Activated CD4-positive, alpha-beta T cell treated with anti-CD3 and anti-CD28 coated beads for 4 hours (primary cell): ENCODE data around the gene OPN1MW3.
"Not testable (repeated sequence)": the region's sequence is repeated elsewhere in the genome, so short reads cannot be mapped to it uniquely, and the experiment has no call there.

Experiments
- DNase-seq, 2 donors: peaks; one replicate each; pipeline ENCODE4 v3.0.0-alpha.2; 2020

OPN1MW3 gene

DNA sequence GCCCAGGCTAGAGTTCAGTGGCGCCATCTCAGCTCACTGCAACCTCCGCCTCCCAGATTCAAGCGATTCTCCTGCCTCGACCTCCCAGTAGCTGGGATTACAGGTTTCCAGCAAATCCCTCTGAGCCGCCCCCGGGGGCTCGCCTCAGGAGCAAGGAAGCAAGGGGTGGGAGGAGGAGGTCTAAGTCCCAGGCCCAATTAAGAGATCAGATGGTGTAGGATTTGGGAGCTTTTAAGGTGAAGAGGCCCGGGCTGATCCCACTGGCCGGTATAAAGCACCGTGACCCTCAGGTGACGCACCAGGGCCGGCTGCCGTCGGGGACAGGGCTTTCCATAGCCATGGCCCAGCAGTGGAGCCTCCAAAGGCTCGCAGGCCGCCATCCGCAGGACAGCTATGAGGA, at the start of gene OPN1MW3:
Gene OPN1MW3 (plus strand): TSS at position 301 of the 400 bp plus-strand sequence. CDS start 38 bp downstream, at position 339.
- DNase-seq, result not testable (repeated sequence)

DNA sequence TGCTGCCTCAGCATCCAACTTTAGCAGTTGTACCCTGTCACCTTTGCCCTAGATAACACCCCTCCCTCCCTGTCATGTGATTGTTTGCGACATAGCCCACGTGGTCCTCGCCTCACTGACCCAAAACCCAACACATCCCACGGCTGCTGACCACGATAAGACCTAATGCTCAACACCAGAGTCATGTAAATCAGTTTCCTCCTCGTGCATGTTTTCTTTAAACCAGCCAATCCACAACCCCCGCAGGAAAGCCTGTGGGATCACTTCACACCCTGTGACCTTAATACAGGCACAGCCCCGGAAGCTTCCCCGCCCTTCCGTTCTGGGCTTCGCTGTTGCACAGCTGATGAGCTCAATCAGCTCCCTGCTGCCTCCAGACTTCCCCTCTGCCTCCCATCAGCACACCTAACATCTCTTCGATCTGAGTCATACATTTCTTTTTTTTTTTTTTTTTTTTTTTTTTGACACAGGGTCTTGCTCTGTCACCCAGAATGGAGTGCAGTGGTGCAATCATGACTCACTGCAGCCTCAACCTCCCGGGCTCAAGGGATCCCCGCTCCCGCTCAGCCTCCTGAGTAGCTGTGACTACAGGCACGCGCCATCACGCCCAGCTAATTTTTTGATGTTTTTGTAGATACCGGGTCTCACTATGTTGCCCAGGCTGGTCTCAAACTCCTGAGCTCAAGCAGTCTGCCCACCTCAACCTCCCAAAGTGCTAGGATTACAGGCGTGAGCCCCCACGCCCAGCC, 47.5 kb upstream of the OPN1MW3 start:
- DNase-seq, result not testable (repeated sequence)

DNA sequence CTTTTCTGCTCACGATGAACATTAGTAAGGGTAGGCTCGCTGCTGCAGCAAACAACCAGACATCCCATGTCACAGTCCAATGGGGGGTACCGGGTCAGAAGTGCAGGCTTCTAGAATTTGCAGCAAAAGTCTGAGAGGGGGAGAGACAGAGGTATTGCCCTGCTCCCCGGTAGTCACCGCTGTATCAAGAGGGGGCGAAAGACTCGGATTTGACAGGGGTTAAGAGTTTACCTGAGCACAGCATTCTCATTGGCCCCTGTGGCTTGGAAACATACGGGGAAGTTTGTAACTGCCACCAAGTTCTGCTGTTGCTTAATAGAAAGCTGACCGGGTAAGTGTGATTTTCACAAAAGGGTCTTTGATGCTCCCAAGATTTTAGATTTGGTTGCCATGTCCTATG, 46.3 kb upstream of the OPN1MW3 start:
- not testable (repeated sequence) for DNase-seq

DNA sequence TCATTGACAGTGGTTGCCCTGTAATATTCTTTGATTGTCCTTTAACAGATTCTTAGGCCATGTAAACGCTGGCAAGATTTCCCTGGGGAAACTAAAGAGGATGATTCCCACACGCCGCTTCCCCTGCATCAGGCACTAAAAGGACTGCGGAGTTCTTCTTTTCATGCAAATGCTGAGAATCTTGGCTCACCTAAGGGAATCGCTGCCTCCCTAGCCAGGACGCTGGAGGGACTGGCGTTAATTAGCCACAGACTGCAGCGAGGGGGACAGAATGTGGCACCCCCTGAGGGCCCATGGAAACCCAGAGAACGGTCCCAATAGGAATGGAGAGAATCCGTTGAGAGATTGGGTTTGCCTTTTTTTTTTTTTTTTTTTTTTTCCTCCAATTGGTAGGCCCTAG, 45.9 kb upstream of the OPN1MW3 start:
- DNase-seq, result not testable (repeated sequence)

DNA sequence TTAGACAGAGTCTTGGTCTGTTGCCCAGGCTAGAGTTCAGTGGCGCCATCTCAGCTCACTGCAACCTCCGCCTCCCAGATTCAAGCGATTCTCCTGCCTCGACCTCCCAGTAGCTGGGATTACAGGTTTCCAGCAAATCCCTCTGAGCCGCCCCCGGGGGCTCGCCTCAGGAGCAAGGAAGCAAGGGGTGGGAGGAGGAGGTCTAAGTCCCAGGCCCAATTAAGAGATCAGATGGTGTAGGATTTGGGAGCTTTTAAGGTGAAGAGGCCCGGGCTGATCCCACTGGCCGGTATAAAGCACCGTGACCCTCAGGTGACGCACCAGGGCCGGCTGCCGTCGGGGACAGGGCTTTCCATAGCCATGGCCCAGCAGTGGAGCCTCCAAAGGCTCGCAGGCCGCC, 37.9 kb upstream of the OPN1MW3 start, which contains the start of gene OPN1MW2:
Gene OPN1MW2 (plus strand): TSS at position 301 of the 400 bp plus-strand sequence. CDS start 60 bp downstream, at position 361.
- not testable (repeated sequence) for DNase-seq

DNA sequence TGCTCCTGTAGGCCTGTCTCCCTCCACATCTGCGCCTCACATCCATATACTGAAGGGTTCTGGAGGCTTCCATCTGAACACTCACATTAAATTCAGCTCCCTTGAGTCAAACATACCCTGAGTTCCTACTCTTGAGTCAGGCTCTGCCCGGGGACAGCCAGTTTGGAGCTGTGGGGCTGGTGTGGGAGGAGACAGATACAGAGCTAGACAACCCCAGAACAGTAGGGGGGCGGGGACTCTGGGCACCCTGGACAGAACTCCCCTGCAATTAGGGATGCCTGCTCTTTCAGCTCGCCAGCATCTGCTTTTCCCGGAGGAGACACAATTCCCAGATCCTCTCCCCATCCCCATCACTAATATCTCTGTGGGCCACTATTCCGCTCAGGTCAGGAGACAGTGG, 32.1 kb upstream of the OPN1MW3 start:
- not testable (repeated sequence) for DNase-seq

DNA sequence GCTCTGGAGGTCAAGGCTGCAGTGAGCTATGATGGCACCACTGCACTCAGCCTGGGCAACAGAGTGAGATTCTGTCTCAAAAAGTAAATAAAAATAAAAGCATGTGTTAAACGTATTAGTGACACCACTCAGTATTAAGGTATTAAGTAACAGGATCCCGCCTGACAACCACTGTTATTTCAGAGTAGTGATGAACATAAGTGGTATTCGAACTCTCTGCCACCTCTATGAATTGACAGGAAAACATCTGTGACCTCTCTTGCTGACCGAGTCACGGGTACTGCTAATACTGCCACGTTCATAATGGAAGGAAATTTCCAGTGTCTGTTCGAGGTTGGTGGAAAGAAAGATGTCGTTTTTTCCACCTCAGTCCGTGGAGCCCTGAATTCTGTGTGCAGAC, 30.7 kb upstream of the OPN1MW3 start:
- not testable (repeated sequence) for DNase-seq

DNA sequence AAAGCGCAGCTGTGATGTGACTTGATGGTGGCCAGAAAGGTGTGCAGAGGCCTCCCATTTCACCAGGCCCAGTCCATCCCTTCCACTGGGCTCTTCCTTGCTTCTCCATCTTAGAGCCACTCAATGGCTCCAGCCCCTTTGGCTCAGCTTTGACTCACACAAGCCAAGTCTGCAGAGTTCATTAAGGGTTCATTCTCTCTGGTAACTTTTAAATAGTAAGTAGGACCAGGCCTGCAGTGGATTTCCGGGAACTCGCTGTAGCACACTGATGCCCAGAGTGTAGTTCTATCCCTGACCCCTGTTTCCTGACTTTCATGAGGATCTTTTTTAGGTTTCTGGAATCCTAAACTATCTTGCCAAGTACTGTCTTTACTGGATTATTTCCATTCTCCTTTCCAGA, 25.9 kb upstream of the OPN1MW3 start:
- not testable (repeated sequence) for DNase-seq

DNA sequence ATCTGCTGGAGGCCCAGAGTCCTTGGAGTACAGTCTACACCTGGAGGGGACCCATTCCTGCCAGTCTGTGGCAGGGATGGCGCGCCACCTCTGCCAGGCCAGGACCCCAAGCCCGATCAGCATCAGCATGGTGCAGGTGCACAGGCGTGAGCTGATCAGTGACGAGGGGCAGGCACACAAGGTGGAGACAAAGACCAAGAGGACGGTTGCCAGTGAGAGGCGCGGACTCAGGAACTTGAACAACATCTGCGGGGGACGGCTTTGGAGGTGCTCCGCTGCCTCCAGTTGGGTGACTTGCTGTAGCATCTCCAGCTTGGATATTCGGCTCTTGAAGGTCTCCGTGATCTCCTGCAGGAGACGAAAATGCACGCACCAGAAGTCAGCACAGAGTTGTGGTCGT, 23.8 kb upstream of the OPN1MW3 start:
- DNase-seq, result not testable (repeated sequence)

DNA sequence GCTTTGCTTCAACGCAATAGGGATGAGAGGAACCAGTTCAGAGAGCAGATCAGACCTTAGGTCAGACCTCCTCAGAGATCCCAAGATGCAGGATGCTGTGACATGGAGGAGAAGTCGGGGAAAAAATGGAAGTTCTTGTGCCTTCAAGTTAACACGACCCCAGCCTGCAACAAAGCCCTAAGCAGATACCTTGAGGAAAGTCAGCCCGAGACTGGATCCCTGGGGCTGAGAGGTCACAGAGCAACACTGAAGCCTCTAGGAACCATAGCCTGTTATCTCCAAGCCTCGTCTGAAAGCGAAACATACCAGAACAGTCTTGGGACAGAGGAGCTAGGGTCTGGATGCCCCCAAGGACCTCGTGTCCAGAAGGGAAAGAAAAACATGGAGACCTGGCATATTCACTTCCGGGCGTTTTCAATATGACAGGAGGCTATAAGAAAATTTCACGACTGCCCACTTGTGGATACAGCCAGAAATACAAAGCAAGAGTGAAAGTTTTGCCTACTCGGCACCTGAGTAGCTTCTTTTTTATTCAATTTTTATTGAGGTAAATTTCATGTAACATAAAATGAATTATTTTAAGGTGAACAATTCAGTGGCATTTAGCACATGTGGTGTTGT, 18.3 kb upstream of the OPN1MW3 start:
- DNase-seq, result not testable (repeated sequence)

DNA sequence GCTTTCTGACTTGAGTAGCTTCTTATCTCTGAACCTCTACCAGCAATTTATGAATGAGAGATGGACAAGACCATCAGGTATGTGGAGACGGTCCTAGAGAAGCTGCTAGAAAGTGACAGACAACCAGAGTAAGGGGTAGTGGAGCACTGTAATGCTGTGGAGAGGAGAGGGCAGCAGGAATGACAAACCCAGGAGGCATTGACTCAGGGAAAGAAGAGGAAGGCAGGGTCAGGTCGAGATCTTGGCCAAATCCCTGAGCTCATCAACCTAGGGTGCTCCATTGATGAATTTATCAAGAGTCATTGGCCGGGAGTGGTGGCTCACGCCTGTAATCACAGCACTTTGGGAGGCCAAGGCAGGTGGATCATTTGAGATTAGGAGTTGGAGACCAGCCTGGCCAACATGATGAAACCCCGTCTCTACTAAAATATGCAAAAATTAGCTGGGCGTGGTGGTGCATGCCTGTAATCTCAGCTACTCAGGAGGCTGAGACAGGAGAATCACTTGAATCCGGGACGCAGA, 17.3 kb upstream of the OPN1MW3 start:
- DNase-seq, result not testable (repeated sequence)

DNA sequence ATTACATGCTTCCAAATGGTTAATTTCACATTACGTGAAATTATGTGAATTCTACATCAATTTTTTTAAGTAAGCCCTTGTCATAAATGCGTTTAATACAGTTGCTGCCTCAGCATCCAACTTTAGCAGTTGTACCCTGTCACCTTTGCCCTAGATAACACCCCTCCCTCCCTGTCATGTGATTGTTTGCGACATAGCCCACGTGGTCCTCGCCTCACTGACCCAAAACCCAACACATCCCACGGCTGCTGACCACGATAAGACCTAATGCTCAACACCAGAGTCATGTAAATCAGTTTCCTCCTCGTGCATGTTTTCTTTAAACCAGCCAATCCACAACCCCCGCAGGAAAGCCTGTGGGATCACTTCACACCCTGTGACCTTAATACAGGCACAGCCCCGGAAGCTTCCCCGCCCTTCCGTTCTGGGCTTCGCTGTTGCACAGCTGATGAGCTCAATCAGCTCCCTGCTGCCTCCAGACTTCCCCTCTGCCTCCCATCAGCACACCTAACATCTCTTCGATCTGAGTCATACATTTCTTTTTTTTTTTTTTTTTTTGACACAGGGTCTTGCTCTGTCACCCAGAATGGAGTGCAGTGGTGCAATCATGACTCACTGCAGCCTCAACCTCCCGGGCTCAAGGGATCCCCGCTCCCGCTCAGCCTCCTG, 9.9 kb upstream of the OPN1MW3 start:
- DNase-seq, result not testable (repeated sequence)

DNA sequence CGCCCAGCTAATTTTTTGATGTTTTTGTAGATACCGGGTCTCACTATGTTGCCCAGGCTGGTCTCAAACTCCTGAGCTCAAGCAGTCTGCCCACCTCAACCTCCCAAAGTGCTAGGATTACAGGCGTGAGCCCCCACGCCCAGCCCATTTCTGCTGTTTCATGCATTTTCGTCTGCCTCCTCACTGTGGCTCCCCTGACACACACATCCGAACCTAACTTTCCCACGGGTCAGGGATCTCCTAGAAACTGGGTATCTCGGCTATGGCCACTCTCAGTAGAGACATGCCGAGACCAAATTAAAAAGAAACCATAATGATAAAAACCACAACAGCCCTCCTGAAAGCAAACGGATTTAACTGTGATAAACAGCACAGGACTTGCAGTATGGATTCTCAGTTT, 9.3 kb upstream of the OPN1MW3 start:
- not testable (repeated sequence) for DNase-seq

DNA sequence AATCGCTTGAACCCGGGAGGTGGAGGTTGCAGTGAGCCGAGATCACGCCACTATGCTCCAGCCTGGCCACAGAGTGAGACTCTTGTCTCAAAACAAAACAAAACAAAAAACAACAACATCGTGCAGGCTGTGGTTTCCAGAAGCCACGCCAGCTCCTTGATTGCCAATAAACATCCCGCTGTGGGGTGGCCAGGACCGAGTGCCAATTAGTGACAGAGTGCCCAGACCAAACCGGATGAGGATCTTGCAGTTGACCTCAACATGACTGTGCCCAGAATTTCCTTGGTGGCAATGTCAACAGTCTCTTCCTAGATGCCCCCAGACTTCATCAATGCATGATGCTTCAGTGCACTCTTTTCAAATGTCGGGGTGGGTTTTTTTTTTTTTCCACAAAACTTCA, 1.3 kb downstream of the OPN1MW3 start:
- DNase-seq, result not testable (repeated sequence)

DNA sequence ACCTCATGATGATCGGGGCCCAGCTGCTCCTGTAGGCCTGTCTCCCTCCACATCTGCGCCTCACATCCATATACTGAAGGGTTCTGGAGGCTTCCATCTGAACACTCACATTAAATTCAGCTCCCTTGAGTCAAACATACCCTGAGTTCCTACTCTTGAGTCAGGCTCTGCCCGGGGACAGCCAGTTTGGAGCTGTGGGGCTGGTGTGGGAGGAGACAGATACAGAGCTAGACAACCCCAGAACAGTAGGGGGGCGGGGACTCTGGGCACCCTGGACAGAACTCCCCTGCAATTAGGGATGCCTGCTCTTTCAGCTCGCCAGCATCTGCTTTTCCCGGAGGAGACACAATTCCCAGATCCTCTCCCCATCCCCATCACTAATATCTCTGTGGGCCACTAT, 5.7 kb downstream of the OPN1MW3 start:
- DNase-seq, result not testable (repeated sequence)

DNA sequence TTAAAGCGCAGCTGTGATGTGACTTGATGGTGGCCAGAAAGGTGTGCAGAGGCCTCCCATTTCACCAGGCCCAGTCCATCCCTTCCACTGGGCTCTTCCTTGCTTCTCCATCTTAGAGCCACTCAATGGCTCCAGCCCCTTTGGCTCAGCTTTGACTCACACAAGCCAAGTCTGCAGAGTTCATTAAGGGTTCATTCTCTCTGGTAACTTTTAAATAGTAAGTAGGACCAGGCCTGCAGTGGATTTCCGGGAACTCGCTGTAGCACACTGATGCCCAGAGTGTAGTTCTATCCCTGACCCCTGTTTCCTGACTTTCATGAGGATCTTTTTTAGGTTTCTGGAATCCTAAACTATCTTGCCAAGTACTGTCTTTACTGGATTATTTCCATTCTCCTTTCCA, 11.9 kb downstream of the OPN1MW3 start:
- not testable (repeated sequence) for DNase-seq

DNA sequence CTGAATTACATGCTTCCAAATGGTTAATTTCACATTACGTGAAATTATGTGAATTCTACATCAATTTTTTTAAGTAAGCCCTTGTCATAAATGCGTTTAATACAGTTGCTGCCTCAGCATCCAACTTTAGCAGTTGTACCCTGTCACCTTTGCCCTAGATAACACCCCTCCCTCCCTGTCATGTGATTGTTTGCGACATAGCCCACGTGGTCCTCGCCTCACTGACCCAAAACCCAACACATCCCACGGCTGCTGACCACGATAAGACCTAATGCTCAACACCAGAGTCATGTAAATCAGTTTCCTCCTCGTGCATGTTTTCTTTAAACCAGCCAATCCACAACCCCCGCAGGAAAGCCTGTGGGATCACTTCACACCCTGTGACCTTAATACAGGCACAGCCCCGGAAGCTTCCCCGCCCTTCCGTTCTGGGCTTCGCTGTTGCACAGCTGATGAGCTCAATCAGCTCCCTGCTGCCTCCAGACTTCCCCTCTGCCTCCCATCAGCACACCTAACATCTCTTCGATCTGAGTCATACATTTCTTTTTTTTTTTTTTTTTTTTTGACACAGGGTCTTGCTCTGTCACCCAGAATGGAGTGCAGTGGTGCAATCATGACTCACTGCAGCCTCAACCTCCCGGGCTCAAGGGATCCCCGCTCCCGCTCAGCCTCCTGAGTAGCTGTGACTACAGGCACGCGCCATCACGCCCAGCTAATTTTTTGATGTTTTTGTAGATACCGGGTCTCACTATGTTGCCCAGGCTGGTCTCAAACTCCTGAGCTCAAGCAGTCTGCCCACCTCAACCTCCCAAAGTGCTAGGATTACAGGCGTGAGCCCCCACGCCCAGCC, 27.3 kb downstream of the OPN1MW3 start:
- DNase-seq, result not testable (repeated sequence)

DNA sequence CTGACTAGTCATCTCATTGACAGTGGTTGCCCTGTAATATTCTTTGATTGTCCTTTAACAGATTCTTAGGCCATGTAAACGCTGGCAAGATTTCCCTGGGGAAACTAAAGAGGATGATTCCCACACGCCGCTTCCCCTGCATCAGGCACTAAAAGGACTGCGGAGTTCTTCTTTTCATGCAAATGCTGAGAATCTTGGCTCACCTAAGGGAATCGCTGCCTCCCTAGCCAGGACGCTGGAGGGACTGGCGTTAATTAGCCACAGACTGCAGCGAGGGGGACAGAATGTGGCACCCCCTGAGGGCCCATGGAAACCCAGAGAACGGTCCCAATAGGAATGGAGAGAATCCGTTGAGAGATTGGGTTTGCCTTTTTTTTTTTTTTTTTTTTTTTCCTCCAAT, 29.0 kb downstream of the OPN1MW3 start:
- not testable (repeated sequence) for DNase-seq

DNA sequence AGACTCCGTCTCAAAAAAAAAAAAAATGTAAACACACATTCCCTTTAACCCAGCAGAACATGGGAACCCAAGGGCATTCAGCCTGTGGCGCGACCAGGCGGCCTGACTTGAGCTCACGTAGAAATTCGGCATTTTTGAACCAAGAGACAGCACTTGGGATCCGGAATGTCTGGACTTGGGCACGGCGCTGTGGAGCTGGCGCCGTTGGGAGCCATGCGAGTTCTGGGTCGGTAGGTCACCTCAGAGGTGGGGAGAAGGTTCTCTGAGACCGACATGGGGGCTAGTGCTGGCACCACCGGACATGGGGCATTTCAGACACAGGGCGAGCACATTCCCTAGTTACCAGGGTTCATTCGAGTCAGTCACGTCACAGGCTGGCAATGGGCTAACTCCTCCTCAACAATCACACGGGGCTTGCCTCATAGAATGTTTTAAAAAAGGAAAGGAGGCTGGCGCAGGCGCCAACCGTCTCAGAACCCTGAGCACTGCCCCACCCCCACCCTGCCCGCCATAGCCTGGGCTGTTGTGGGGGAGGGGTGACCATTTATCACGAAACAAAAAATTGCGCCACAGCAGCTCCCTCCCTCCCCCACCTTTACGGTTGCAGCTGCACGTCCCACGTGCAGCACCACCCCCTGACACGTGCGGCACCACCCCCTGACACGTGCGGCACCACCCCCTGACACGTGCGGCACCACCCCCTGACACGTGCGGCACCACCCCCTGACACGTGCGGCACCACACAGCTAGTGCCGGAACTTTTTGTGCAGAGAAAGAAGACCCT, 37.6 kb downstream of the OPN1MW3 start, which contains the start of gene TEX28:
Gene TEX28 (minus strand): TSS at position 334 of the 784 bp plus-strand sequence. CDS start 3,007 bp downstream, outside the sequence.
- DNase-seq, result no peak

DNA sequence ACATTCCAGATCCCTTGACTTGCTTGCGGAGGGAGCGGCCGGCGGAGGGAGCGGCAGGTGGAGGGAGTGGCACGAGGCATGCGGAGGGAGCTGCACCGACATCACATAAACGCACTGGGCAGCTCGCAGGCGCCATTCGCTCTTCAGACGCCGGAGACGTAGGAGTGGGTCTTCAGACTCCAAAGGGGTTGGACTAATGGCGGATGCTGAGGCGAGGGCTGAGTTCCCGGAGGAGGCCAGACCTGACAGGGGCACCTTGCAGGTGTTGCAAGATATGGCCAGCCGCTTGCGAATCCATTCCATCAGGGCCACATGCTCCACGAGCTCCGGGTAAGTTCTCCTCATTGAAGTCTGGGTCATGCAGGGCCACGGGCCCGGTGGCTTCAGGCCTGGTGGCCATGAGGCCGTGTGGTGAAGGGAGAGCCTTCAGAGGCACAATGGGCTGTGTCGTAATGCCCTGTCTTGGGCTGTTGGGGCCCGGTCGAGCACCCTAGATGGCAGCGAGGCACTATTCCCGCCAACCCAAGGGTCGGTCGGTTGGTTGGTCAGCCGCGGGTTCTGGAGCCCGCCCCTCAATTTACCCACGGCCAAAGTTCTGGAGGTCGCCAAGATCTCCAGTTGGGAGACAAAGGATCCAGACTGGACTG, 38.4 kb downstream of the OPN1MW3 start, which contains the start of gene TKTL1:
Gene TKTL1 (plus strand): TSS at position 132 of the 647 bp plus-strand sequence. CDS start 65 bp downstream, at position 197.
- DNase-seq, result no peak

DNA sequence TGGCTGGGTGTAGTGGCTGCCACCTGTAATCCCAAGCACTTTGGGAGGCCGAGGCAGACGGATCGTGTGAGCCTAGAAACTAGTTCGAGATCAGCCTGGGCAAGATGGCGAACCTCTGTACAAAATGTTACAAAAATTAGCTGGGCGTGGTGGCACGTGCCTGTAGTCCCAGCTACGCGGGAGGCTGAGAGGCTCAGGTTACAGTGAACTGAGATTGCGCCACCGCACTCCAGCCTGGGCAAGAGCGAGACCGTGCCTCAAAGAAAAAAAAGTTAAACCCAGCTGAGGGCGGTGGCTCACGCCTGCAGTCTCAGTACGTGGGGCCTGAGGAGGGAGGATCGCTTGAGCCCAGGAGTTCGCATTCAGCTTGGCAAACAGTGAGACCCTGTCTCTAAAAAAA, 39.3 kb downstream of the OPN1MW3 start:
- DNase-seq, result no peak
